Thymus (tissue), 14 donors: ENCODE data around the gene ARID3B. TPM values are rescaled to one million over a fixed set of nuclear protein-coding genes. Genes with fewer than 3 reads are reported as not detected.
A peak's percentile ranks its signal among the peaks of the same experiment; 100 is the strongest.

Experiments used
- DNase-seq, 9 donors: peaks; one replicate each; pipeline ENCODE4 v3.0.0-alpha.2; 2013; ENCODE audit warnings: low spot score in 9 of 9, low read depth in 6 of 9, missing footprints in 1 of 9
- H3K27ac ChIP-seq, 2 donors: one replicate each; pipeline ENCODE4 v1.5.1; 2013; ENCODE audit warnings: control low read depth in 1 of 2, low read depth in 1 of 2, low read length in 1 of 2, mild to moderate bottlenecking in 1 of 2, moderate library complexity in 1 of 2
- H3K27me3 ChIP-seq, 2 donors: one replicate each; pipeline ENCODE4 v1.5.1; 2013; ENCODE audit warnings: low read length in 1 of 2; ENCODE audit not compliant: control insufficient read depth in 2 of 2, insufficient read depth in 1 of 2
- H3K36me3 ChIP-seq, 2 donors: one replicate each; pipeline ENCODE4 v1.5.1; 2013; ENCODE audit warnings: low read length in 1 of 2, mild to moderate bottlenecking in 1 of 2, moderate library complexity in 1 of 2; ENCODE audit not compliant: control insufficient read depth in 2 of 2, insufficient read depth in 2 of 2
- H3K4me1 ChIP-seq, 2 donors: one replicate each; pipeline ENCODE4 v1.5.1; 2013; ENCODE audit warnings: low read length in 2 of 2; ENCODE audit not compliant: control insufficient read depth in 2 of 2, insufficient read depth in 2 of 2
- H3K4me3 ChIP-seq, 2 donors: one replicate each; pipeline ENCODE4 v1.5.1; 2013; ENCODE audit warnings: low read length in 2 of 2, control low read depth in 1 of 2, mild to moderate bottlenecking in 1 of 2
- H3K9me3 ChIP-seq, 2 donors: one replicate each; pipeline ENCODE4 v1.5.1; 2013; ENCODE audit warnings: low read length in 1 of 2, mild to moderate bottlenecking in 1 of 2; ENCODE audit not compliant: control insufficient read depth in 2 of 2, insufficient read depth in 1 of 2
- WGBS: extraction: QIAGEN DNeasy Blood & Tissue Kit; methylation state at CpG from one replicate; pipeline ENCODE4 v1.1.7; 2013; 5-methylcytosine and 5-hydroxymethylcytosine counted together
- long read RNA-seq, 10 donors: transcript quantifications; one replicate each; lab custom pipeline, GENCODE V29; 2026
- polyA plus RNA-seq: library from polyadenylated mRNA; stranded (reverse); fragments of 200-250 nt; gene quantifications from one replicate; pipeline ENCODE4 v1.2.3, GENCODE V29; 2013
- total RNA-seq: library from RNA; stranded (reverse); fragments of 120-200 nt; gene quantifications from one replicate; pipeline ENCODE4 v1.2.4, GENCODE V29; 2013
- donor health status: healthy.

ARID3B gene
- 5.8 TPM for total RNA-seq
- polyA plus RNA-seq, result 5.6 TPM
- long read RNA-seq, donor 1, result 0 reads
- long read RNA-seq, donor 2, result 0 reads
- long read RNA-seq, donor 3, result 0 reads
- long read RNA-seq, donor 4, full-length matches to known transcripts, result 2 of 25 reads
- long read RNA-seq, donor 4, partial matches to known transcripts, result 23 of 25 reads
- long read RNA-seq, donor 4, other reads (novel, unspliced or antisense), result 0 of 25 reads
- long read RNA-seq, donor 5, full-length matches to known transcripts, result 2 of 2 reads
- long read RNA-seq, donor 5, partial matches to known transcripts, result 0 of 2 reads
- long read RNA-seq, donor 5, other reads (novel, unspliced or antisense), result 0 of 2 reads
- long read RNA-seq, donor 6, full-length matches to known transcripts, result 2 of 2 reads
- long read RNA-seq, donor 6, partial matches to known transcripts, result 0 of 2 reads
- long read RNA-seq, donor 6, other reads (novel, unspliced or antisense), result 0 of 2 reads
- long read RNA-seq, donor 7, result 0 reads
- long read RNA-seq, donor 8, full-length matches to known transcripts, result 1 of 1 reads
- long read RNA-seq, donor 8, partial matches to known transcripts, result 0 of 1 reads
- long read RNA-seq, donor 8, other reads (novel, unspliced or antisense), result 0 of 1 reads
- long read RNA-seq, donor 9, full-length matches to known transcripts, result 1 of 6 reads
- long read RNA-seq, donor 9, partial matches to known transcripts, result 5 of 6 reads
- long read RNA-seq, donor 9, other reads (novel, unspliced or antisense), result 0 of 6 reads
- long read RNA-seq, donor 10, full-length matches to known transcripts, result 1 of 1 reads
- long read RNA-seq, donor 10, partial matches to known transcripts, result 0 of 1 reads
- long read RNA-seq, donor 10, other reads (novel, unspliced or antisense), result 0 of 1 reads

GRCh38 chr15:74540761-74541493, at the start of gene ARID3B:
TSS of gene ARID3B (plus strand) at chr15:74541220. CDS start at chr15:74543937, 2,717 bp downstream.
- H3K27me3 ChIP-seq, result peaks cover 4 to 5% of the 10 kb centered on the region in 2 donors
- WGBS, result under 1% methylated on average over 73 of the region's 73 CpGs
- H3K36me3 ChIP-seq, result peaks cover 5 to 9% of the 10 kb centered on the region in 2 donors
- DNase-seq, result peak; percentile 81 to 96 (median 88)
- H3K4me1 ChIP-seq, result peaks cover 8 to 47% of the 10 kb centered on the region in 2 donors
- peak within 1 kb of the TSS; percentile 81 to 90 for H3K27ac ChIP-seq
- H3K4me3 ChIP-seq, result peak within 1 kb of the TSS; percentile 80 to 90
- H3K9me3 ChIP-seq, result no peaks in the 10 kb centered on the region

- DNase-seq, result no peak
Observed at GRCh38 chr15:74496648-74497047, 44.4 kb upstream of the ARID3B start.

GRCh38 chr15:74497584-74497983, 43.4 kb upstream of the ARID3B start:
- H3K27ac ChIP-seq, result no peak overlapping the region
- peaks cover 0 to 6% of the 10 kb centered on the region in 2 donors for H3K36me3 ChIP-seq
- H3K27me3 ChIP-seq, result no peaks in the 10 kb centered on the region
- DNase-seq, result no peak
- no peak overlapping the region for H3K4me3 ChIP-seq
- H3K4me1 ChIP-seq, result no peaks in the 10 kb centered on the region
- H3K9me3 ChIP-seq, result no peaks in the 10 kb centered on the region
- 97% methylated on average over 2 of the region's 2 CpGs for WGBS

More at GRCh38 chr15:74496648-74497047, 44.4 kb upstream of the ARID3B start:
- H3K27me3 ChIP-seq, result no peaks in the 10 kb centered on the region
- no peaks in the 10 kb centered on the region for H3K9me3 ChIP-seq
- H3K36me3 ChIP-seq, result peaks cover 0 to 3% of the 10 kb centered on the region in 2 donors
- H3K27ac ChIP-seq, result no peak overlapping the region
- H3K4me3 ChIP-seq, result no peak overlapping the region
- no peaks in the 10 kb centered on the region for H3K4me1 ChIP-seq
- 98% methylated on average over 3 of the region's 3 CpGs for WGBS

GRCh38 chr15:74499366-74499765, 41.7 kb upstream of the ARID3B start:
- WGBS, result 97% methylated on average over 2 of the region's 2 CpGs
- Histone ChIP-seq H3K36me3 (peaks cover 0 to 3% of the 10 kb centered on the region in 2 donors), H3K27me3 (no peaks in the 10 kb centered on the region), H3K27ac (no peak overlapping the region), H3K4me3 (no peak overlapping the region), H3K9me3 (no peaks in the 10 kb centered on the region), H3K4me1 (no peaks in the 10 kb centered on the region)
- DNase-seq, result no peak

- H3K4me3 ChIP-seq, result no peak overlapping the region
- WGBS, result 98% methylated on average over 2 of the region's 2 CpGs
- no peaks in the 10 kb centered on the region for H3K27me3 ChIP-seq
- no peaks in the 10 kb centered on the region for H3K4me1 ChIP-seq
- no peak for DNase-seq
- peaks cover 0 to 3% of the 10 kb centered on the region in 2 donors for H3K36me3 ChIP-seq
- H3K27ac ChIP-seq, result no peak overlapping the region
- H3K9me3 ChIP-seq, result no peaks in the 10 kb centered on the region
Observed at GRCh38 chr15:74500401-74500800, 40.6 kb upstream of the ARID3B start.

GRCh38 chr15:74502301-74502700, 38.7 kb upstream of the ARID3B start:
- no peak overlapping the region for H3K27ac ChIP-seq
- no peaks in the 10 kb centered on the region for H3K9me3 ChIP-seq
- no peaks in the 10 kb centered on the region for H3K4me1 ChIP-seq
- H3K27me3 ChIP-seq, result no peaks in the 10 kb centered on the region
- DNase-seq, result no peak
- no peak overlapping the region for H3K4me3 ChIP-seq
- WGBS, result 79% methylated on average over 3 of the region's 3 CpGs
- H3K36me3 ChIP-seq, result peaks cover 0 to 3% of the 10 kb centered on the region in 2 donors

- Histone ChIP-seq H3K4me3 (no peak overlapping the region), H3K27me3 (no peaks in the 10 kb centered on the region), H3K9me3 (no peaks in the 10 kb centered on the region), H3K27ac (no peak overlapping the region), H3K36me3 (peaks cover 0 to 3% of the 10 kb centered on the region in 2 donors), H3K4me1 (no peaks in the 10 kb centered on the region)
- DNase-seq, result no peak
- WGBS, result 98% methylated on average over 3 of the region's 3 CpGs
Observed at GRCh38 chr15:74504418-74504817, 36.6 kb upstream of the ARID3B start.

GRCh38 chr15:74504836-74505235, 36.2 kb upstream of the ARID3B start:
- Histone ChIP-seq H3K36me3 (peaks cover 0 to 3% of the 10 kb centered on the region in 2 donors), H3K9me3 (no peaks in the 10 kb centered on the region), H3K4me1 (no peaks in the 10 kb centered on the region), H3K27ac (no peak overlapping the region), H3K27me3 (no peaks in the 10 kb centered on the region), H3K4me3 (no peak overlapping the region)
- DNase-seq, result no peak
- WGBS, result 97% methylated on average over 4 of the region's 4 CpGs
